Glomerular visceral epithelial cell (primary cell): ENCODE data around the gene PCDH8.
"Not testable (repeated sequence)": the region's sequence is repeated elsewhere in the genome, so short reads cannot be mapped to it uniquely, and the experiment has no call there.

Source experiments
- DNase-seq: peaks from one replicate; pipeline ENCODE4 v3.0.0-alpha.2; 2016; ENCODE audit errors: extremely low spot score

The PCDH8 gene

DNA sequence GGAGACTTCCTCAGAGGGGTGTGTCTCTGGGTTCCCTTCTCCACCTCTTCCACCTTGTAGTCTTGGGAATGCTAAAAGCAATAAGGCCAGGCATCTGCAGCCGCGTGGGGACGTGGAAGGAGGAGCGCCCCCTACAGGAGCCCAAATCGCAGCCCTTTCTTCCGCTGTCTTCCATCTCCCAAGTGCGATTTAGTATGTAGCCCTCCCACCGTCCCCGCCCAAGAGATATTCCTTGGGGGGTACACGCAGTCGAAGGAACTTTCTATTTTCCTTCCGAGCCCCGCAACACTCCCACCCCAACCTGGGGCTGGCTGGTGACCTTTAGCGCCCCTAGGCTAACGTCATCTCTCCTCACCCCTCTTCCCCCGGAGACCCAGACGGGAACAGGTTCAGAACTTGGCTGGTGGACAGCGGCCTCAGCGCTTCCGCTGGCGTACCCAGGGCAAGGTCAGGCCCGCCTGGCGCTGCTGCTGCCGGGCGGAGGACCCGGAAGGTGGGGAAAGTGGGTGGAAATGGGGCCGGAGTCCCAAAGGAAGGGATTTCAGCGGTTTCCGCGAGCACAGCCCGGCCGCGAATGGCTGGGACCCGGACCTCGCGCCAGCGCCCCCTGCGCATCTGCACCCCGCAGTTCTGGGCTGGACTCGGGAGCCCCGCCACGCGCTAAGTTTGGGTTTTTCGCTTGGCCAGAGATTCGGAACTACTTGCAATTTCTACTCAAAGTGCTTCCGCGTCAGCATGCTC is 2.1 kb upstream of the PCDH8 start:
- peak; percentile 37 for DNase-seq

DNA sequence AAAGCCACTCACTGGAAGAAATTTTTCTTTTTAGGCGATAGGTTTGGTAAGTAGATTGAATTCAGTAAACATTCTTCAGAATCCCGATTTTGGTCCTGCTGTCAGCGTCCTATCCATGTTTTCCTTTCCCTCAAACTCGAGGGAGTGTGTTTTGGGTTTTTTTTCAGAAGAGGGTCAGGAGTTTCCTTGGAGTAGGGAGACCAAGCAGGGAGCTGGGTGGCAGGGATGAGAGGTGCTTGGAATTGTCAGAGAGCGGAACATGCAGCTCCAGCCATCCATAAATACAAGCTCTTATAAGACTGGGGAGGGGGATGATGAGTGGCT is 1.6 kb upstream of the PCDH8 start:
- DNase-seq, result no peak

DNA sequence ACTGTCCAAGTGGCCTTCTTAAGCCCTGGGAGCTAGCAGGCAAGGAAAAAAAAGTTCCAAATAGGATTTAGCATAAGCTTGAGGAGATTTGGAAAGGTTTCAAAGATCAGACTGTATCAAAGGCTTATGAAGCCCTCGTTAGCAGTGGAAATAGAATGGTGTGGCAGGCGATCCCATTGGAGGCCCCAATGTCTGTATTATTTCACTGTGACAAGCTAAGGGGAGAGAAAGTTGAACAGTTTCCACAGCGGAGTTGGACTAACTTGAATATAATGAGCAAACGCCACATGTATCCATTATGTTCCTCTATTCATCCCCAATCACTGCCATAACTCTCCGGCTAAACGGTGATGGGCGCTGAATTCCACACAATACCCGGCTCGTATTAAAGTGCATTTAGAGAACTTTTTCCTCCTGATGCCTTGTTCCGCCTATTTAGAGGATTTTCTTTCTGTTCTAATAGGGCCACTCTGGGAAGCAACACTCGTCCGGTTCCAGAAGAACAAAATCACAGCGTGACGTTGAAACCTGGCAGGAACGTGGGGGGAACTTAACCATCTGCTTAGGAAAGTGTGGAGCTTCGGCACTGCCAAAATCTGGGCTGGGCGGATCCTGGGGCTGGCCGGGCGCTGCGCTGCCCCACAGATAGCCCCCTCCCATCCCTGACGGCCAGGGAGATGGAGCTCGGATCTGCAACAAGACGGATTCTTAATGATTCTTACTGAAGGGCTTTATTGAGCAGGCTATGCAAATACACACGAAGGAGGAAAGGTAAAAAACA is 1.0 kb upstream of the PCDH8 start:
- no peak for DNase-seq

DNA sequence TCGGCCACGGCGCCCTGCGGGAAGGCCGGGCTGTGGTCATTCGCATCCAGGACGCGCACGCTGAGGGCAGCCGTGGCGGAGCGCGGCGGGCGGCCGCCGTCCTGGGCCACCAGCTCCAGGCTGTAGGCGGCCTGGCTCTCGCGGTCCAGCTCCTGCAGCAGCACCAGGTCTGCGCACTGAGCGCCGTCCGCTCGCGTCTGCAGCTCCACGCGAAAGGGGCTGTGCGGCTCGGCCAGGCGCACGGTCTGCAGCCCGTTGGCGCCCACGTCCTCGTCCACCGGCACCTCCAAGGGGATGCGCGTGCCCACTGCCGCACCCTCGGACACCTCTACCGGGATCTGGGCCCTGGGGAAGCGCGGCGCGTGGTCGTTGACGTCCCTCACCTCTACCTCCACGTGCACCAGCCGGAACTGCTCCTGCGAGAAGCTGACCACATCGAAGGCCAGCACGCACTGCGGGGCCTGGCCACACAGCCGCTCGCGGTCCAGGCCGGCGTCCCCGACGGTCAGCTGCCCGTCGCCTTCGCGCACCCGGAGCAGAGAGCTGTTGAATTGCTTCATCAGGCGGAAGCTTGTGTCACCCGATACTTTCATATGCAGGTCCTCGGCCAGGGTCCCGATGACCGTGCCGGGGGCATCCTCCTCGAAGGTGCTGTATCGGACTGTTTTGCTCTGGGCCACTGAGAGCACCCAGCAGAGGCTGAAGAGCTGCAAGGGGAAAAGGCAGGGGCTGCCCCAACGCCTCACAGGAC is 583 bp downstream of the PCDH8 start:
- no peak for DNase-seq

DNA sequence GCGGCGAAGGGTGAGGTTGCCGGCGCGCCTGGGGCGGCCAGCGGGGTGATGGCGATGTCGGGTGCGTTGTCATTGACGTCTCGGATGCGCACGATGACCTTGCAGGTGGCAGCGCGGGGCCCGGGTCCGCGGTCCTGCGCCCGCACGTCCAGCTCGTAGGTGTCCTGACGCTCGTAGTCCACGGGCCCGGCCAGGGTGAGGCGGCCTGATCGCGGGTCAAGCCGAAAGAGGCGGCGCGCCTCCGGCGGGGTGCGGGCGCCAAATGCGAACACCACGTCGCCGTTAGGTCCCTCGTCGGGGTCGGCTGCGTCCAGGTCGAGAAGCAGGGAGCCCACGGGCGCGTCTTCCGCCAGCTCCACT is 1.1 kb downstream of the PCDH8 start:
- no peak for DNase-seq

DNA sequence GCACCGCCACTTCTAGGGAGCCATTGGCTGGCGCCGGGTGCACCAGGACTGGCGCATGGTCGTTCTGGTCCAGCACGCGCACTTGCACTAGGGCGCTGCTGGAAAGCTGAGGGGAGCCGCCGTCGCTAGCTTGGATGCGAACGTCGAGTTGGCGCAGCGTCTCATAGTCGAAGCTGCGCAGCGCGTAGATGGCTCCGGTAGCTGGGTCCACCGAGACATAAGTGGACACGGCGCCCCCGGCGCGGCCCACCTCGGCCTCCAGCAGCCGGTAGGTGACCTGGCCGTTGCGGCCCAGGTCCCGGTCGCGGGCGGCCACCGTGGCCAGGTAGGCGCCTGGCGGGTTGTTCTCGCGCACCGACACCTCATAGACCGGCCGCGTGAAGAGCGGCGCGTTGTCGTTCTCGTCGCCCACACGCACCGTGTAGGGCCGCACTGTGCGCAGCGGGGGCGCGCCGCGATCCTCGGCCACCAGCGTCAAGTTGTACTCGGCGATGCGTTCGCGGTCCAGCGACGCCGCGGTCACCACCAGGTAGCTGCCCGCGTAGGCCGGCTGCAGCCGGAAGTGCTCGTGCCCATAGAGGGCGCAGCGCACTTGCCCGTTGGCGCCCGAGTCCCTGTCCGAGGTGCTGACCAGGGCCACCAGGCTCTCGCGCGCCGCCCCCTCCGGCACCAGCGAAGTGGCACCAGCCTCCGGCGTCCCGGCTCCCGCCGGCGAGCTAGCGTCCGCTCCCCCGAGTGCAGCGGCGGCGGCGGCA is 1.7 kb downstream of the PCDH8 start:
- no peak for DNase-seq

DNA sequence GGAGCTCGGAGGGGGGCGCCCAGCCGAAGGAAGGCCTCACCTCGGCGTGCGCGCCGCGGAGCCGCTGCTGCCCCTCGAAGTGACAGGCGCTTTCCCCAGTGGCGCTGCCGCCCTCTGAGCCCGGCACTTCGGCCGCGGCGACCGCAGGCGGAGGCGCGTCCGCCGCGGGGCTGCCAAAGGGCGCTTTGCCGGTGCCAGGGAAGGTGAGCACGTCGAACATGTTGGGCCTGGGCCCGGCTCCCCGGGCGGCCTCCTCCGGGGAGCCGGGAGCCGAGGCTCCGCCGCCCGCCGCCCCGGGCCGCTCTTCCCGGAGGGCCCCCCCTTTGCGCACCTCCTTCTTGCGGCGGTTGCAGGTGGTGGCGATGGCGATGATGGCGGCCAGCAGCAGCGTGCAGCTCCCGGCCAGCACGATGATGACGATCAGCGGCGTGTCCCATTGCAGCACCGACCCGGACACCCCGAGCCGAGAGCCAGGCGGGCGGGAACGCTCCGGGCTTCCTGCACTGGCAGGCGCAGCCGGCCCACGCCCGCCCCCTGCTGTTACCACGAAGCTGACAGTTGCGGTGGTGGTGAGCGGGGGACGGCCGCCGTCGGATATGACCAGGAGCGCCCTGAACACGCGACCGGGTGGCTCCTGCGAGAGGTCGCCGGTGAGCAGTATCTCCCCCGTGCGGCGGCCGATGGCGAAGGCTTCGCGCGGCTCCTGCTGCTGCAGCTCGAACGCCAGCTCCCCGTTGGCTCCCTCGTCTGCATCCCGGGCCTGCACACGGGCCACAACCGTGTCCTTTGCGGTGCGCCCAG is 2.5 kb downstream of the PCDH8 start:
- no peak for DNase-seq

DNA sequence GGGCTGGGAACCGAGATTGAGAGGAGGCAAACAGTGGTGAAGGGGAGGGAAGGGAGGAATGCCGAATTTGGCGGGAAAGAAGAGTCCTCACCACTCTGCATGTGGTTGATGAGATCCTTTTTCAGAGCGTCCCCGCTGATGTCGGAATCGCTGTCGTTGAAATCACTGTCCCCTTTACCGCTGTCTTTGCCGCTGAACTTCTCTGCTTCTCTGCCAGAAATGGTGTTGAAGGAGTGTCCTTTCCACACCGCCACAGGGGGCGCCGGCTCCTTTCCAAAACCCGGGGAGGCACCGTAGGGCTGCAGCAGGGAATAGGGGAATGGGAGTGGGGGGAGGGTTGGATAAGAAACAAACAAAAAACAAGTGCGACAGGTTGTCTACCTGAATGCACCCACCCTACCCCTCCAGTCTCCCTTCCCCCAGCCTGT is 3.1 kb downstream of the PCDH8 start:
- DNase-seq, result no peak

DNA sequence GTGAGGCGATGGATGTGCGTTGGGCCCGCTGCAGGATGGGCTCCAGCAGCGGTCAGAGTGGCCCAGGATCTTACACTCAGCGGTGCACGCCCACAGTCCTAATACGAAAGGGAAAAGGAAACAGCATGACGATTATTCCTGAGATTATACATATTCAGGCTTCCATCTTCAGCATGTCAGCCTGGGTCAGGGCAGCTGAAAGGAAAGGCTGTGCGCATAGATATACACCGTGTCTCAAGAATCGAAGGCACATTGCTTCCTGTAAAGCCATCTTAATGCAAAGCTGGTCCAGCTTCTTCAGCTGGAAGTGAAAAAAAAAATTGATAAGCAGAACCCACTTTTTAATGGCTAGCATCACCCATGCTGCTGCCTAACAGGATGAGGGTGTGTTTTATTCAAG is 3.6 kb downstream of the PCDH8 start:
- no peak for DNase-seq

DNA sequence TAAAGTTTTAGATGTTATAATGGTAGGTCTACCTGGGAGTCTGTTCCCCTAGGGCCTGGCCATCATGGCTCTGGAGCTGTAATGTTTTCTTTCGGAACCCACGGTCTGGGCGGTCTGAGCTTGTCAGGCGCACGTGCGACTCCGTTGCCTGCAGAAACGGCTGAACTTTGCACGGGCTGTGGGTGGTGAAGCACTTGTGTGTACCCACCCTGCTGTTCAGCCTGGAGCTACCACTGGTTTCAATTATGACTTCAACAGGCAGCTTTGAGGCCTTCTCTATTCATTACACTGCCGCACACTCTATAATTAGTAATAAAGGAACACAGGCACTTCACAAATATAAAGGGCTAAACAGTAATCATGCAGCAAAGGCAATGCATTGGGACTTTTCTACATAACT is 6.0 kb downstream of the PCDH8 start:
- no peak for DNase-seq

DNA sequence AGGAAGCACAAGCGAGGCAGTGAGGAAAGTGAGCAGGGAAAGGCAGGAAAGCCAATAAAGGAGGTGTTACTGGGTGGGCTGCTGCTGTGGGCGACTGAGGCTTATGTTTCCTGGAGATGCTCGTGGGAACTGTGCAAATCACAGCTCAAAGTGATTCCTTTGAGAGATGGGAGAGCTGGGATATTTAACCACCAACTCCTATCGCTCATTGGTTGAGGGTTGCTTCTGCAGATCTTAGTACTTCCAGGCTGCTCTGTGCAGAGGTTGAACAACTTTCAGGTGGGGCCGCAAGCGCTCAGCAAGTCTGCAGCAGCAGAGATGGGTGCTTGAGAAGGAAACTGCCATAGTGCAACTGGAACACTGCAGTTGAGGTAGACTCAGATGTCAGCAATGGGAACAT is 8.4 kb downstream of the PCDH8 start:
- DNase-seq, result no peak

DNA sequence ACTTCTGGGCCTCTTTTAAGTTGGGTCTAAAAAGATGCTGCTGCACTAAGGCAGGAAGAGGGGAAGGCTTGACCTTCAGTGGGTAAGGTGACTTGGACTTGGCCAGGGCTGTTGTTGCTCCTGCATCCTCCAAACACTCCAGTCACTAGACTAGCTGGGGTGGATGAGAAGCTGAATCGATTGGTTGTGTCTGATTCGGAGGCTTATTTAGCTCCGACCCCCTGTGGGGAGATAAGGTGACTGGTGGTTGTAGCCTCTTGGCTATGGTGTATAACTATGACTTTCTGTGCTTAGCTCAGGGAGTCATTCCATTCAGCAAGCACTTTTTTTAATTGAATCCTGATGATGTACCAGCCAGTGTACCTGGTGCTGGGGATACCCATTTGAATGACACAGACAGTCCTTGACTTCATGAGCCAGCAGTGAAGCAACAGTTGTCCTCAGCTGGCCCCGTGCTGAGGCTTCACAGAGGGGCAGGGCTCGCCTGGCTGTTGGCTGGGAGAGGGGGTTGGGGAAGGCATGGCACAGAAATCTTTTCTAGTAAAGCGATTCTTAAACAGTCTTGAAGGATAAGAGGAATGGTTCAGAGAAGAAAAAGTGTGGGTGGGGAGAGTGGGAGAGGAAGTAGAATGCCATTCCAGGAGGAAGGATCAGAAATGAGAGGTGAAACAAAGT is 9.9 kb downstream of the PCDH8 start:
- DNase-seq, result no peak

DNA sequence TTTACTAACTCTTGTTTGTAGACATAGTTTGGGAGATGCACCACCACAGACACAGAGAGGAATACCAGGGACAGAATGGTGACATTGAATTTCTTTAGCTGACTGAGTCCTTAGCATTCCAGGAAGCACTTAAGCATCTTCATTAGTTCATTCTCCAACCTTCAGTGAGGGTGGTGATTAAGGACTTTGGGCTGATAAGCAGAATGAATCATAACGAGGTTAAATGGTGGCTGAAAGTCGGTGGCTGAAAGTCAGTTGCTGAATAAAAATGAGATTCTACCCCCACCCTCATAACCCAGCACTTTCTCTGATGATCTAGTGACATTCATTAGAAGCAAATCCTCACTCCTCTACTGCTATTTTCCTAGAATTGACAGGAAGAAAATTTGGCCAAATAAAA is 10.6 kb downstream of the PCDH8 start:
- no peak for DNase-seq

DNA sequence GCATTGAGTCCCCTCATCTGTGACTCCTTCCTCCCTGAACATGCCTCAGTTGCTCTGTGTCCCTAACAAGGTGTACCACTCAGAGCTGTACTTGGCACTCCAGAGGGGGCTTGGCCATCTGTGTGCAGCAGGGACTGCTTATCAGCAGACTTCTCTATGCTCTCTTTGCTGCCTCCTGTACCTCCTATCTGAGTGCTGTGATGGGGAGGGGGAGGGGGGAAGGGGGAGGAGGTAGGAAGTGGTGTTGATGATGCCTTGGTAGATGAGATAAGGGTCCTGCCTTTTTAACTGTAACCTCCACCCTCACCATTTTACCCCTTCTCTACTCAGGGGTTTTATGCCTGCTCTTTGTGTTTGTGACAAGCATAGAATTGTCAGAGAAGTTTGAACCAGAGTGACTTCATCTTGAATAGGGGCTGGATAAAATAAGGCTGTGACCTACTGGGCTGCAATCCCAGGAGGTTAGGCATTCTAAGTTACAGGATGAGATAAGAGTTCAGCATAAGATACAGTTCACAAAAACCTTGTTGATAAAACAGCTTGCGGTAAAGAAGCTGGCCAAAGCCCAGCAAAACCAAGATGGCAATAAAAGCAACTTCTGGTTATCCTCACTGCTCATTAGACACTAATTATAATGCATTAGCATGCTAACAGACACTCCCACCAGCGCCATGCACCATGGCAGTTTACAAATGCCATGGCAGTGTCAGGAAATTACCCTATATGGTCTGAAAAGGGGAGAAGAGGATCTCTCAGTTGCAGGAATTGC is 13.2 kb downstream of the PCDH8 start:
- no peak for DNase-seq

DNA sequence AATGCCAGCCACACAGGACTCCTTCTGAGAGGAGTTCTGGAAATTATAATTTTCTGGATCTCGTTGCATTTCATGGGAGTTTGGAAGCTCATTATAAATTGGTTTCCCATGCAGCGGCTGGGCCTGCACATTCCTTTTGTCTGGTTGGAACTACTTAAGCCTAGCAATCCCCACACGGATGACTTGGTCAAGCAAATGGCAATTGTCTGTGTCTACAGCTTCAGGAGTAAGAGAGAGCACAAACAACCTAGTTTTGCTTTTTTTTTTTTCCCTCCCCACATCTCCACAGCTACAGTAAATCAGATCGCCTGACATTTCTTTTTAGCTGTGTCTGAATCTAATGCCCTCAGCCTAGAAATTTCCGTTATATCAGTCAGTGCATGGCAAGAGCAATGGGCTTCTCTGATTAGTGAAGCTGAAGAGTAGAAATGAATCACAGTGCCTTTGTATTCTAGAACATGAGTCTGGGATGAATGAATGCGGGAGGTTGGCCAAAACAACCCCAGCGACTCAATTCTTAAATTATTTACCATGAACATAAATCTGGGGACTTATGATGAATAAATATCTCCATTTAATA is 15.1 kb downstream of the PCDH8 start:
- DNase-seq, result no peak

DNA sequence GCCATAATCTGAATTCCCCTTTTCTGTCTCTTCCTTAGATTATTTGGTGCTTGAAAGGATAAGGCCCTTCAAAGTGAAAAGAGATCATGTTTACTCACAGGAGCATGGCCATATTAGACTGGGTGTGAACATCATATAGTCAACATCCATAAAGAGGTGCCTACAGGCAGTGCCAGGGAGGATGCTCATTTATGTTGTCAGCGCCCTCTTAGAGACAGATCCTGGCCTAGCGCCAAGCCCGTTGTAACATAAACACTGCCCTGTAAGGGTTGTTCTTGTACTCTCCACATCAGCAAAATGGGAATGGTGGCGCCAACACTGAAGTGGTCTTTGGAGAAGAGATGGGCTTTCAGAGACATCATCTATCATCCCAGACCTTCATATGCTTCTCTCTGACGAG is 16.1 kb downstream of the PCDH8 start:
- DNase-seq, result no peak

DNA sequence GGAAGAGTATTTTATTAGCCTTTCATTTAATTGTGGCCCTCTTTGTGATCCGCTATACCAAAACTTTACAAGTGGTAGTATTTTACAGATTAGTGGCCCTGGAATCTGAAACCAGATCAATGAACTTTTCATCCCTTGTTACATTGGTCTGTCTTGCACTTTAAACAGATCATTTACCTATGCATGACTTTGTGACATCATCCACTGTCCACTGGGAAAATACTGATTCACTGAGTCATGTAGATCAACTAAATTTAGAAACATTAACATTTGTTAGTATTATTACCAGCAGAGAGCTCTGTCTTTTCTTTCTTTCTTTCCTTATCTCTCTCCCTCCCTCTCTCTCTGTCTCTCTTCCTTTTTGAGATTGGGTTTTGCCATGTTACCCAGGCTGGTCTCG is 17.5 kb downstream of the PCDH8 start:
- no peak for DNase-seq

DNA sequence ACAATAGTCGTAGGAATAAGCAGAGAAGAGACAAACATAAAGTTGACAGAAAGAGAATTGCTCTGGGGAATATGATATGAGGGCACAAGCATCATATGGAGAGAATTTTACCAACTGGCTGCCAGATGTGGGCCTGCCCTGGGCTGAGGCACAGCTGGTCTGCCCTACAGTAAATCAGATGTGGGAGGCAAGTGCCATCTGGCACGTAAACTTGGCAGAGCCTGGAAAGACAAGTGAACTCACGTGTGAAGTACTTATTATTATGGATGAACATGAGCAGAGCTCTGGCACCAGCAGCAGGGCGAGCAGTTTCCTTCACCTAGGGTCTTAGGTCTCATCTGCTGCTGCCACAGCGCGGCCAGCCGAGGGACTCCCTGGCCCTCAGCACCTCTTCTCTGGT is 20.6 kb downstream of the PCDH8 start:
- no peak for DNase-seq

DNA sequence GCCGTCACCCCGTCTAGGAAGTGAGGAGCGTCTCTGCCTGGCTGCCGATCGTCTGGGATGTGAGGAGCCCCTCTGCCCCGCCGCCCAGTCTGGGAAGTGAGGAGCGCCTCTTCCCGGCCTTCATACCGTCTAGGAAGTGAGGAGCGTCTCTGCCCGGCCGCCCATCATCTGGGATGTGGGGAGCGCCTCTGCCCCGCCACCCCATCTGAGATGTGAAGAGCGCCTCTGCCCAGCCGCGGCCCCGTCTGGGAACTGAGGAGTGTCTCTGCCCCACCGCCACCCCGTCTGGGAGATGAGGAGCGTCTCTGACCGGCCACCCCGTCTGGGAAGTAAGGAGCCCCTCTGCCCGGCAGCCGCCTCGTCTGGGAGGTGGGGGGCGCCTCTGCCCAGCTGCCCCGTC is 30.6 kb downstream of the PCDH8 start:
- not testable (repeated sequence) for DNase-seq

DNA sequence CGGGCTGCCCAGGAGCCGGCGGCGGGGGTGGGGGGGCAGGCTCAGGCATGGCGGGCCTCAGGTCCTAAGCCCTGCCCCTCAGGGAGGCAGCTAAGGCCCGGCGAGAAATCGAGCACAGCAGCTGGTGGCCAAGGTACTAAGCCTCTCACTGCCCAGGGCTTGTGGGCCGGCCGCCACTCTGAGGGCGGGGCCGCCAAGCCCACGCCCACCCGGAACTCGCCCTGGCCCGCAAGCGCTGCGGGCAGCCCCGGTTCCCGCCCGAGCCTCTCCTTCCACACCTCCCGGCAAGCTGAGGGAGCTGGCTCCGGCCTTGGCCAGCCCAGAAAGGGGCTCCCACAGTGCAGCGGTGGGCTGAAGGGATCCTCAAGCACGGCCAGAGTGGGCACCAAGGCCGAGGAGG is 33.1 kb downstream of the PCDH8 start:
- no peak for DNase-seq
